Measurements from ENCODE around the gene CES3.

CES3 gene

DNA sequence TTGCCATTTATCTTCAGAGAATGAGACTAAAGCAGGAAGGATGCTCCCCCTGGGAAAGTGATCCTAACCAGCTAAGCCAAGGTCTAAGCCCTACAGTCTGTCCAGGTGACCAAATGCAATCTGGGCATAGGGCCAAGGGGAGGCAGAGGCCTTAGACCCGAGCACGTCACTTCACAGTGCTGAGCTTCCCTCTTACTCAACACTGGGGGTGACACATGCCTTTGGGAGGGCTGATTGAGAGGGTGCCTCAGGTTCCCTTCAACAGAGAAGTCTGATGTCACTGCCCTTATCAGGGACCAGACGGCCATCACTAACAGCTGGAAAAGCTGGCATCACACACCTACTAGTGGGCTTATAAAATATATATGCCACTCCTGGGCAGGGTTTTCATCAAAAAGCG lies 30.9 kb upstream of the CES3 start:
- Histone ChIP-seq H3K27ac (ENCODE audit: low read length) (no peak overlapping the region), H3K4me2 (ENCODE audit: low read depth, low read length) (no peak overlapping the region), H3K9me2 (replicated peaks; ENCODE audit: insufficient read depth, low read length) (no peaks in the 10 kb centered on the region), H3K4me3 (ENCODE audit: low read length) (no peak overlapping the region), H4K20me1 (ENCODE audit: insufficient read depth, low read length) (no peaks in the 10 kb centered on the region), H2AFZ (ENCODE audit: low read length) (no peak overlapping the region), H3F3A (ENCODE audit: insufficient read depth, low read length) (no peaks in the 10 kb centered on the region; the same call in 1 of the 2 replicates), H3K36me3 (replicated peaks; ENCODE audit: insufficient read depth, low read length) (no peaks in the 10 kb centered on the region), H3K9me3 (replicated peaks; ENCODE audit: insufficient read depth, low read length) (no peaks in the 10 kb centered on the region), H3K79me2 (ENCODE audit: low read length) (peaks cover 28% of the 10 kb centered on the region), H3K9ac (ENCODE audit: low read length) (no peak overlapping the region), H3K27me3 (replicated peaks; ENCODE audit: insufficient read depth, low read length) (peaks cover 5% of the 10 kb centered on the region), H3K4me1 (ENCODE audit: low read length) (0 out of 2 replicates have a peak, but pooled peaks cover 4% of the 10 kb centered on the region)
- DNase-seq, result no peak
- TF ChIP-seq EZH2phosphoT487 (IDR thresholded peaks at IDR 0.05; ENCODE audit: low read length) (no peak), EZH2 (optimal IDR thresholded peaks at IDR 0.05; ENCODE audit: low read depth, low read length) (no peak)
- TF ChIP-seq, protein P1, sequence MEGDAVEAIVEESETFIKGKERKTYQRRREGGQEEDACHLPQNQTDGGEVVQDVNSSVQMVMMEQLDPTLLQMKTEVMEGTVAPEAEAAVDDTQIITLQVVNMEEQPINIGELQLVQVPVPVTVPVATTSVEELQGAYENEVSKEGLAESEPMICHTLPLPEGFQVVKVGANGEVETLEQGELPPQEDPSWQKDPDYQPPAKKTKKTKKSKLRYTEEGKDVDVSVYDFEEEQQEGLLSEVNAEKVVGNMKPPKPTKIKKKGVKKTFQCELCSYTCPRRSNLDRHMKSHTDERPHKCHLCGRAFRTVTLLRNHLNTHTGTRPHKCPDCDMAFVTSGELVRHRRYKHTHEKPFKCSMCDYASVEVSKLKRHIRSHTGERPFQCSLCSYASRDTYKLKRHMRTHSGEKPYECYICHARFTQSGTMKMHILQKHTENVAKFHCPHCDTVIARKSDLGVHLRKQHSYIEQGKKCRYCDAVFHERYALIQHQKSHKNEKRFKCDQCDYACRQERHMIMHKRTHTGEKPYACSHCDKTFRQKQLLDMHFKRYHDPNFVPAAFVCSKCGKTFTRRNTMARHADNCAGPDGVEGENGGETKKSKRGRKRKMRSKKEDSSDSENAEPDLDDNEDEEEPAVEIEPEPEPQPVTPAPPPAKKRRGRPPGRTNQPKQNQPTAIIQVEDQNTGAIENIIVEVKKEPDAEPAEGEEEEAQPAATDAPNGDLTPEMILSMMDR (IDR thresholded peaks at IDR 0.05; ENCODE audit: low read length), result no peak

DNA sequence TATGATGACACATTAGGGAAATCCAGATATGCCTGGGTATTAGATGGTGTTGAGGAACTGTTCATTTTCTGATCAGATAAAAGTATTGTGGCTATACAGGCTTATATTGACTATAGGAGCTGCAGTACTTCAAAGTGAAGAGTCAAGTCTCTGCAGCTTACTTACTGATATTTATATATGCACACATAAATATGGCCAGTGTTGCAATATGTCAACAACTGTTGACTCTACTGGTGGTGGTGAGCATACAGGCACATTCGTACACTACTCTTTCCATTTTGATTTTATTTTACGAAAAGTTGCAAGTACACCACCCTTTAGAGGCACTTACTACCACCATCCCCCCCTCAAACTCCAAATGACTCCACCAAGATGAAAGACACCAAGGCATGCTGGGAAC lies 29.4 kb upstream of the CES3 start:
- H3K27me3 ChIP-seq (replicated peaks; ENCODE audit: insufficient read depth, low read length), result no peaks in the 10 kb centered on the region
- H3K4me3 ChIP-seq (ENCODE audit: low read length), result no peak overlapping the region
- H3K4me2 ChIP-seq (ENCODE audit: low read depth, low read length), result no peak overlapping the region
- TF ChIP-seq, protein P1 (IDR thresholded peaks at IDR 0.05; ENCODE audit: low read length), result no peak
- TF ChIP-seq EZH2 (optimal IDR thresholded peaks at IDR 0.05; ENCODE audit: low read depth, low read length), result no peak
- no peak for TF ChIP-seq EZH2phosphoT487 (IDR thresholded peaks at IDR 0.05; ENCODE audit: low read length)
- no peaks in the 10 kb centered on the region for H4K20me1 ChIP-seq (ENCODE audit: insufficient read depth, low read length)
- no peak overlapping the region for H3K9ac ChIP-seq (ENCODE audit: low read length)
- DNase-seq, result no peak
- 0 out of 2 replicates have a peak, but pooled peaks cover 4% of the 10 kb centered on the region for H3K4me1 ChIP-seq (ENCODE audit: low read length)
- no peaks in the 10 kb centered on the region for H3K9me3 ChIP-seq (replicated peaks; ENCODE audit: insufficient read depth, low read length)
- H3K36me3 ChIP-seq (replicated peaks; ENCODE audit: insufficient read depth, low read length), result no peaks in the 10 kb centered on the region
- H2AFZ ChIP-seq (ENCODE audit: low read length), result no peak overlapping the region
- H3K79me2 ChIP-seq (ENCODE audit: low read length), result peaks cover 41% of the 10 kb centered on the region
- H3K9me2 ChIP-seq (replicated peaks; ENCODE audit: insufficient read depth, low read length), result no peaks in the 10 kb centered on the region
- no peak overlapping the region for H3K27ac ChIP-seq (ENCODE audit: low read length)
- H3F3A ChIP-seq (ENCODE audit: insufficient read depth, low read length), result no peaks in the 10 kb centered on the region; the same call in 1 of the 2 replicates

DNA sequence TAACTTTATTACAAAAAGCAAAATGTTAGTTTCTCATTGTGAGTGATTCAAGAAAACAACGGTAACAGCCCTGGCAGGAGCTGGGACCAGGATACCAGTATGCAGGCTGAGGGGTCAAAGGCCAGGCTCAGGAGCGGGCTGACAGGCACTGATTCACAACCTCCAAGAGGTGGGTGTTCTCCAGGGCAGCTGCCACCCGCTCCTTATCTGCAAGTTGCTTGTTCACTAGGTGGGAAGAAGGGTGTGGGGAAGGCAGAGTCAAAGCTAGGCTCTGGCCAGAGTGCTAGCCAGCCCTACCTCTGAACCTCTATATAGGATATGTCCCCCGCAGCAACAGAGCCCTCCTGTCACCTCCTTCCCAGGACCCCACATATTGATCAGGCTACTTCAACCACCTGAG lies 29.0 kb upstream of the CES3 start:
- Histone ChIP-seq H3K4me3 (ENCODE audit: low read length) (no peak overlapping the region), H3K27ac (ENCODE audit: low read length) (no peak overlapping the region), H3K9me3 (replicated peaks; ENCODE audit: insufficient read depth, low read length) (no peaks in the 10 kb centered on the region), H3K9ac (ENCODE audit: low read length) (no peak overlapping the region), H3F3A (ENCODE audit: insufficient read depth, low read length) (no peaks in the 10 kb centered on the region; the same call in 1 of the 2 replicates), H4K20me1 (ENCODE audit: insufficient read depth, low read length) (no peaks in the 10 kb centered on the region), H2AFZ (ENCODE audit: low read length) (no peak overlapping the region), H3K27me3 (replicated peaks; ENCODE audit: insufficient read depth, low read length) (no peaks in the 10 kb centered on the region), H3K79me2 (ENCODE audit: low read length) (peaks cover 41% of the 10 kb centered on the region), H3K9me2 (replicated peaks; ENCODE audit: insufficient read depth, low read length) (no peaks in the 10 kb centered on the region), H3K4me2 (ENCODE audit: low read depth, low read length) (no peak overlapping the region), H3K36me3 (replicated peaks; ENCODE audit: insufficient read depth, low read length) (no peaks in the 10 kb centered on the region), H3K4me1 (ENCODE audit: low read length) (0 out of 2 replicates have a peak, but pooled peaks cover 4% of the 10 kb centered on the region)
- DNase-seq, result no peak
- TF ChIP-seq EZH2phosphoT487 (IDR thresholded peaks at IDR 0.05; ENCODE audit: low read length) (no peak), EZH2 (optimal IDR thresholded peaks at IDR 0.05; ENCODE audit: low read depth, low read length) (no peak)
- TF ChIP-seq, protein P1 (IDR thresholded peaks at IDR 0.05; ENCODE audit: low read length), result no peak

Measured in MM.1S (cell line).